AG20443 (cell line): ENCODE measurements around the gene TNFSF4.
A peak's percentile ranks its signal among the peaks of the same experiment; 100 is the strongest.

ENCODE experiments used
- DNase-seq: peaks from one replicate; pipeline ENCODE4 v3.0.0; 2012; ENCODE audit warnings: low spot score, mixed read lengths

TNFSF4 gene

GRCh38 chr1:173210716-173211231, 3.6 kb upstream of the TNFSF4 start:
- no peak for DNase-seq

GRCh38 chr1:173210283-173210682, 3.2 kb upstream of the TNFSF4 start:
- DNase-seq = no peak

- no peak for DNase-seq
Measured at GRCh38 chr1:173208868-173209267, 1.7 kb upstream of the TNFSF4 start.

- no peak for DNase-seq
Measured at GRCh38 chr1:173208146-173208545, 1.0 kb upstream of the TNFSF4 start.

GRCh38 chr1:173205146-173206051, 1.7 kb downstream of the TNFSF4 start:
- peak; percentile 53 for DNase-seq

GRCh38 chr1:173204693-173205092, 2.4 kb downstream of the TNFSF4 start:
- no peak for DNase-seq

GRCh38 chr1:173202424-173203145, 4.5 kb downstream of the TNFSF4 start:
- peak; percentile 56 for DNase-seq

- DNase-seq = no peak
Measured at GRCh38 chr1:173201969-173202368, 5.2 kb downstream of the TNFSF4 start.

GRCh38 chr1:173195596-173196088, 11.5 kb downstream of the TNFSF4 start:
- no peak for DNase-seq

- DNase-seq = peak; percentile 59
Measured at GRCh38 chr1:173193639-173194038, 13.5 kb downstream of the TNFSF4 start.

- DNase-seq = no peak
Measured at GRCh38 chr1:173191011-173191705, 16.0 kb downstream of the TNFSF4 start.

GRCh38 chr1:173190101-173190936, 16.8 kb downstream of the TNFSF4 start:
- DNase-seq = peak; percentile 50

GRCh38 chr1:173187671-173188237, 19.4 kb downstream of the TNFSF4 start:
- no peak for DNase-seq

GRCh38 chr1:173181791-173182190, 25.3 kb downstream of the TNFSF4 start:
- no peak for DNase-seq

- DNase-seq = no peak
Measured at GRCh38 chr1:173176246-173176645, 30.9 kb downstream of the TNFSF4 start.

- DNase-seq = no peak
Measured at GRCh38 chr1:173175514-173176145, 31.5 kb downstream of the TNFSF4 start.

GRCh38 chr1:173173388-173173787, 33.7 kb downstream of the TNFSF4 start:
- DNase-seq = no peak

- DNase-seq = no peak
Measured at GRCh38 chr1:173171152-173171551, 36.0 kb downstream of the TNFSF4 start.

GRCh38 chr1:173168941-173169340, 38.2 kb downstream of the TNFSF4 start:
- DNase-seq = no peak

GRCh38 chr1:173164686-173165085, 42.4 kb downstream of the TNFSF4 start:
- no peak for DNase-seq
